ENCODE measurements around the gene TMC8. TPM values are rescaled to one million over a fixed set of nuclear protein-coding genes. Genes with fewer than 3 reads are reported as not detected.
A peak's percentile ranks its signal among the peaks of the same experiment; 100 is the strongest.
"Not testable (repeated sequence)": the region's sequence is repeated elsewhere in the genome, so short reads cannot be mapped to it uniquely, and the experiment has no call there.

Gene TMC8
- total RNA-seq, 1 donor from 2014 or later = 4.3 TPM

- intact Hi-C loops (cut with DNase I) = no loop called here
- ATAC-seq (no peak), DNase-seq (ENCODE audit: missing footprints) (peak; percentile 74)
These were observed 857 bp downstream of the TMC8 start for GRCh38 chr17:78131172-78132083.

GRCh38 chr17:78132084-78132676 is 1.6 kb downstream of the TMC8 start:
- intact Hi-C loops (cut with DNase I) = no loop called here
- DNase-seq (ENCODE audit: missing footprints) (no peak), ATAC-seq (no peak)

- intact Hi-C loops (cut with DNase I) = no loop called here
These were observed 2.2 kb downstream of the TMC8 start for GRCh38 chr17:78132767-78133178.

GRCh38 chr17:78133179-78133951 is 2.8 kb downstream of the TMC8 start:
- intact Hi-C loops (cut with DNase I) = no loop called here
- ATAC-seq (no peak), DNase-seq (ENCODE audit: missing footprints) (no peak)

More at GRCh38 chr17:78132767-78133178, 2.2 kb downstream of the TMC8 start:
- ATAC-seq (no peak), DNase-seq (ENCODE audit: missing footprints) (no peak)

DNA sequence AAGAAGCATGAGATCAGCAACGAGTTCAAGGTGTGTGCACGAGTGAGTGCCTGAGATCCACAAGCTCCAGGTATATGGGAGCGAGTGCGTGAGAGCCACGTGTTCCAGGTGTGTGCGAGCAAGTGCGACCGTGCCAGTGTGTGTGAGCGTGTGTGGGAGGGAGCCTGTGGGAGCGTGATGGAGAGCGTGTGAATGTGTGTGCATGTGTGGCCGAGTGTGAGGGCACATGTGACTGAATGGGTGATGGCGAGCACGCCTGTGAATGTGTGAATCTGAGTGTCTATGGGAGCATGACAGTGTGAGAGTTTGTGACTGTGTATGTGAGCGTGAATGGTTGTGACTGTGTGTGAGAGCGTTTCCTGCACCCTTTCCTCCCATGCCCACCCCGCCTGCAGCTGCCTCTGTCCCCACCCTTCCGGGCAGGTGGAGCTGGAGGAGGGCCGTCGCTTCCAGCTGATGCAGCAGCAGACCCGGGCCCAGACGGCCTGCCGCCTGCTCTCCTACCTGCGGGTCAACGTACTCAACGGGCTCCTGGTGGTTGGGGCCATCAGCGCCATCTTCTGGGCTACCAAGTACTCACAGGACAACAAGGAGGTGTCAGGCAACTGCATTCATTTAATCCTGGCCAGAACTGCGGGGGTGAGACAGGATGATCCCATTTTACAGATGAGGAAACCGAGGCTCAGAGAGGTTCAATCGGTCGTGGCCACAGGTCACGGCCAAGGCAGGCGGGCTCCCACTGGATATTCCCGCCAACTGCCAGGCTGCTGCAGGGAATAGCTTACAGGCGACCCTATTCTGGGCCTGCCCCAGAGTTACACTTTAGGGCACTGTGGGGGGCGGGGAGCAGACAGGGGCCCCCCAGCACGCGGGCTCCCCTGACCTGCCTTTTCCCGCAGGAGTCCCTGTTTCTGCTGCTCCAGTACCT is 3.7 kb downstream of the TMC8 start:
- intact Hi-C loops (cut with DNase I) = no loop called here
- ATAC-seq (no peak), DNase-seq (ENCODE audit: missing footprints) (no peak)

GRCh38 chr17:78134899-78135385 is 4.4 kb downstream of the TMC8 start:
- DNase-seq (ENCODE audit: missing footprints) (no peak), ATAC-seq (no peak)
- intact Hi-C loops (cut with DNase I) = no loop called here

- intact Hi-C loops (cut with DNase I) = no loop called here
- no peak for DNase-seq (ENCODE audit: missing footprints)
- no peak for ATAC-seq
These were observed 5.4 kb downstream of the TMC8 start for GRCh38 chr17:78135858-78136500.

DNA sequence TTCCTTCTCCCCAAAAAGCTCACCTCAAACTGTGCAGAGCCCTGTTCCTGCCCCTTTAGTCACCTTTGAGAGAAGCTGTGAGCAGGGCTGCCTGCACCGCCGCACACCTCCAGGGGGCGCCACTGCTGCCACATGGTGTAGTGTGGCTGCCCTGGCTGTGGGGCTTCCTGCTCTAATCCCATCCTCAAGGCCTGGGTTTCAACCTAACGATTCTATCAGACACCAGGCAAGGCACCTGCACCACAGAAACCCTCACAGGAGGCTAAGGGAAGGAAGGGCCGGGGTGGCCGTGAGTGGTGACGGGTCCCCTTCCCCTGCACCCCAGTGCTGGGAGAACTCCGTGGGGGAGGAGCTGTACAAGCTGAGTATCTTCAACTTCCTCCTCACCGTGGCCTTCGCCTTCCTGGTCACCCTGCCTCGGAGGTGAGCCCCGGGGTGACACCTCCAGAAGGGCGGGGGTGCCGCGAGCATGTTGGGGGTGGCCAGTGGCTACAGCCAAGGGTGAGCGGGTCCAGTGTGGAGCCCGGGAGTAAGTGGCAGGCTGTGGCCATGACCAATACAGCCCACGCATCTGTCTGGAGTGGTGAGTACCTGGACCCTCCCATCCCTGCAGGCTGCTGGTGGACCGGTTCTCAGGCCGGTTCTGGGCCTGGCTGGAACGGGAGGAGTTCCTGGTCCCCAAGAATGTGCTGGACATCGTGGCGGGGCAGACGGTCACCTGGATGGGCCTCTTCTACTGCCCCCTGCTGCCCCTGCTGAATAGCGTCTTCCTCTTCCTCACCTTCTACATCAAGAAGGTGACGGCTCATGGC is 7.0 kb downstream of the TMC8 start:
- DNase-seq (ENCODE audit: missing footprints) (peak; percentile 69), ATAC-seq (no peak)
- intact Hi-C loops (cut with DNase I) = no loop called here

DNA sequence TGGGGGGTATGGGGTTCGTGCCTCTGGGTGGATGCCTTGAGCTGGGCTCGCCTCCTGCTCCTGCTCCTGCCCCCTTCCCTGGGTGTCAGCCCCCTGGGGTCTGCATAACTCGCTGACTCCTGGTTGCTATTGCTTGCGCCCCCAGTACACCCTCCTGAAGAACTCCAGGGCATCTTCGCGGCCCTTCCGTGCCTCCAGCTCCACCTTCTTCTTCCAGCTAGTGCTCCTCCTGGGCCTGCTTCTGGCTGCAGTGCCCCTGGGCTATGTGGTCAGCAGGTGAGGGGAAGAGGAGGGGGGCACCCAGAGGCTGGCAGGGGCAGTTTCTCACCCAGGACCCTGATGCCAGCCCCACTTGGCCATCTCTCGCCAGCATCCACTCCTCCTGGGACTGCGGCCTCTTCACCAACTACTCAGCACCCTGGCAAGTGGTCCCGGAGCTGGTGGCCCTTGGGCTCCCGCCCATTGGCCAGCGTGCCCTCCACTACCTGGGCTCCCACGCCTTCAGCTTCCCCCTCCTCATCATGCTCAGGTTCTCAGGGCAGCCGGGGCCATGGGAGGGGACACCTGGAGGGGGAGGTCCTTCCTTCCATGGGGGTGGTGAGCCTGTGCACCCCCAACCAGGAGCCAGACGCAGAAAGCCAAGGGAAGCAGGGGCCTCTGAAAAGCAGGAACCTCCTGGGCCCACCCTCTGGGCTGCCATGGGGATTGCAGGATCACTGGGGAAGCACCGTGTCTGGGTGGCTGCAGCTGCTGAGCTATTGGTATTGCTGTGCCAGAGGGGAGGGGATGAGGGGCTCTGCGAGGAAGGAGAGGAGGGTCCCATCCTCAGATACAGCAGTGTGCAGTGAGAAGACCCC is 7.9 kb downstream of the TMC8 start:
- intact Hi-C loops (cut with DNase I) = no loop called here
- ATAC-seq (no peak), DNase-seq (ENCODE audit: missing footprints) (no peak)

GRCh38 chr17:78139861-78140168 is 9.2 kb downstream of the TMC8 start:
- intact Hi-C loops (cut with DNase I); ATAC-seq; DNase-seq (ENCODE audit: missing footprints): not testable (repeated sequence)

- peak; percentile 82 for ATAC-seq
- intact Hi-C loops (cut with DNase I) = no loop called here
- peak; percentile 97 for DNase-seq (ENCODE audit: missing footprints)
These were observed 9.8 kb downstream of the TMC8 start for GRCh38 chr17:78140169-78141051.

DNA sequence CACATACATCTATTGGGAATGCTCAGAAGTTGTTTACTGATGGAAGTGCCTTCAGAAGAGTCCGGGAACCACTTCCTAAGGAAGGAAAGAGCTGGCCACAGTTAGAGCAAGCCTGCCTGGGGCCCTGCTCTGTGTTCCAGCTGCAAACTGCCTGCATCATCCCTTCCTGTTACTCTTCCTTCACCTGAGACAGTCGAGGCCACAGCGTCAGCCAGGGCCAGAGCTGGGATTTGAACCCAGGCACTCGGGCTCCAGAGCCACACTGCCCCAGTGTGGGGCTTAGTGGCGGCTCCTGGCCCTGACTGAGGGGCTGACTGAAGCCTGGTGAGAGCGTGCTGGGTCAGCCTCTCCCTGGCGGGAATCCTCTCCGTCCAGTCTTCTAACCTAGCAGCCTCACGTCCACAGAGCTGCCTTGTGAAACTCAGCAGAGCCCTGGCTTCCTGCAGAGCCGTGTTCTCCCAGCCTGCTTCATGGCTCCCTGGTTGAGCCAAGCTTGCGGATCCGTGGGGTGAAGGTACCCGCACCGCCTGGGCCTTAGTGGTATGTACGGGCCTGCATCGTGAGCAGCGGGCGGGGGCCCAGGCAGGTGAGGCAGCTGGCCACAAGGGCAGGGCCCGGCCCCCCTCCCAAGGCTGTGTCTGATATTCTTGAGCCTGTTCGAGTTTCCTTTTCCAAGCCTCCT is 11.0 kb downstream of the TMC8 start:
- peak; percentile 65 for DNase-seq (ENCODE audit: missing footprints)
- intact Hi-C loops (cut with DNase I) = no loop called here
- ATAC-seq = no peak

GRCh38 chr17:78142119-78142861 is 11.7 kb downstream of the TMC8 start:
- DNase-seq (ENCODE audit: missing footprints) (no peak), ATAC-seq (no peak)
- intact Hi-C loops (cut with DNase I) = no loop called here

Data from Right ventricle myocardium inferior (tissue), 1 donor.